Measurements from ENCODE around the gene OSBPL1A.

The OSBPL1A gene

DNA sequence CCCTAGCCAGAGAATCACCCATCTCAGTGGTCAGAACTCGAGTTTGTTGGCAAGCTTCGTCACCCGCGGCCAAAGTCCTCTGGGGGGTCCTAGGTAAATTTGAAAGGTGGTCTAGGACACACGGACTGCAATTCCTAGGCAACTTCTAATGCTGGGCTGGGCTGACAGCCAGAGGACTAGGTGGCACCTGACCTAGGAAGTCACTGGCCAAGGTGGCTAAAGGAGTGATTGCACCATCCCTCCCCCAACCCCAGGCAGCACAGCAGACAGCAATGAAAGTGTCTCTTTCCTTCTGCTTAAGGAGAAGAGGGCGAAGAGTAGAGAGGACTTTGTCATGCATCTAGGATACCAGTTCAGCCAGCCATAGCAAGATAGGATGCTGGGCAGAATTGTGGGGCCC, 147.9 kb downstream of the OSBPL1A start:
- CTCF ChIA-PET, result interaction anchor here (1.3 kb wide), 1 partner anchor 25 kb away, joined by 5 read pairs; no protein-coding TSS in a partner anchor
- POLR2A ChIA-PET, result no interaction called here
- H3K27ac ChIP-seq (ENCODE audit: insufficient read depth in 1 of 2, low read depth in 1 of 2, low read length in 2 of 2, poor library complexity in 1 of 2, severe bottlenecking in 2 of 2), result no peak overlapping the region
- DNase-seq, result no peak
- H3K27me3 ChIP-seq (replicated peaks in 2 of 5; ENCODE audit: control insufficient read depth in 4 of 5, insufficient read depth in 5 of 5, low read length in 4 of 5), result no peaks in the 10 kb centered on the region
- WGBS (ENCODE audit: insufficient coverage), result 100% methylated on average over 3 of the region's 6 CpGs
- H3K9me3 ChIP-seq (ENCODE audit: control extremely low read depth in 1 of 5, control insufficient read depth in 4 of 5, insufficient read depth in 2 of 5, low read depth in 1 of 5, low read length in 4 of 5), result no peaks in the 10 kb centered on the region
- no peaks in the 10 kb centered on the region for H3K4me1 ChIP-seq (ENCODE audit: control extremely low read depth in 1 of 4, control insufficient read depth in 4 of 4, insufficient read depth in 4 of 4, low read length in 3 of 4)
- H3K36me3 ChIP-seq (ENCODE audit: control insufficient read depth in 4 of 4, insufficient read depth in 4 of 4, low read length in 3 of 4), result peaks cover 0 to 22% (median 11%) of the 10 kb centered on the region in 4 experiments
- no peak overlapping the region for H3K4me3 ChIP-seq (ENCODE audit: control insufficient read depth in 1 of 7, extremely low read depth in 1 of 7, insufficient read depth in 4 of 7, low read depth in 2 of 7, low read length in 6 of 7)

DNA sequence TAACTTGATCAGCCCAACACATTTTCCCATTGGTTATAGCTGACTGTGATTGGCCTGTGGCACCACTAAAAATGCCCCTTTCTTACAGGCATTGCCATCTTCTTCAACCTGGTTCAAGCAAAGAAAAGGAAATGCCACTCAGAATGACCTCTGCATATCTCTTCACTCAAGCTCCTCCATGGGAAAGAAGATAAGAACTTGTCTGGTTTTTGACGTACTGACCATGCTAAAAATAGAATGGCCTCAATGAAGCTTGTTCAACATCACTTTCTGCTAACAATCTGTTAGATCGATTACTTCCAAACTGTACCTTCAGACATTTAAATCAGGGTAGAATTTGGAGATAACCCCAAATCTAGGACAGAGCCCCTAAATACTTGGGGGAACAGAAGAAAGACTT, 149.3 kb downstream of the OSBPL1A start:
- Histone ChIP-seq H3K4me3 (ENCODE audit: control insufficient read depth in 1 of 7, extremely low read depth in 1 of 7, insufficient read depth in 4 of 7, low read depth in 2 of 7, low read length in 6 of 7) (no peak overlapping the region), H3K27ac (ENCODE audit: insufficient read depth in 1 of 2, low read depth in 1 of 2, low read length in 2 of 2, poor library complexity in 1 of 2, severe bottlenecking in 2 of 2) (no peak overlapping the region)
- WGBS (ENCODE audit: insufficient coverage), result 92% methylated on average over 2 of the region's 2 CpGs

DNA sequence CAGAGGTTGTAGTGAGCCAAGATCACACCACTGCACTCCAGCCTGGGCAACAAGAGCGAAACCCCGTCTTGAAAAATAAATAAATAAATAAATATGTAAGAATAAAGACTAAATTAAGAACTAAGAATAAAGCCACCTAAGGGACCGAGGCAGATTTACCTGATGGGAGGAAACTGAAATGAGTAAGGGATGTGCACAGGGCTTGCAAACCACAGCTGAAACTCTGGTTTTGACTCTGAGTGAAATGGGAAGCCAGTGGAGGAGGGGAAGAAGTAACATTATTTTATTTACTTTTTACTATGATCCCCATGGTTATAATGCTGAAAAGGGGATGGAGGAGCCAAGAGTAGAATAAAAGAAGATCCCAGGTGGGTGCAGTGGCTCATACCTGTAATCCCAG, 151.5 kb downstream of the OSBPL1A start:
- POLR2A ChIA-PET, result no interaction called here
- peaks cover 0 to 20% (median 11%) of the 10 kb centered on the region in 4 experiments for H3K36me3 ChIP-seq (ENCODE audit: control insufficient read depth in 4 of 4, insufficient read depth in 4 of 4, low read length in 3 of 4)
- H3K9me3 ChIP-seq (ENCODE audit: control extremely low read depth in 1 of 5, control insufficient read depth in 4 of 5, insufficient read depth in 2 of 5, low read depth in 1 of 5, low read length in 4 of 5), result no peaks in the 10 kb centered on the region
- no peaks in the 10 kb centered on the region for H3K27me3 ChIP-seq (replicated peaks in 2 of 5; ENCODE audit: control insufficient read depth in 4 of 5, insufficient read depth in 5 of 5, low read length in 4 of 5)
- H3K4me3 ChIP-seq (ENCODE audit: control insufficient read depth in 1 of 7, extremely low read depth in 1 of 7, insufficient read depth in 4 of 7, low read depth in 2 of 7, low read length in 6 of 7), result no peak overlapping the region
- WGBS (ENCODE audit: insufficient coverage), result no CpG with 5 or more reads among the region's 3 CpGs
- CTCF ChIA-PET, result no interaction called here
- H3K27ac ChIP-seq (ENCODE audit: insufficient read depth in 1 of 2, low read depth in 1 of 2, low read length in 2 of 2, poor library complexity in 1 of 2, severe bottlenecking in 2 of 2), result no peak overlapping the region
- DNase-seq, result no peak
- no peaks in the 10 kb centered on the region for H3K4me1 ChIP-seq (ENCODE audit: control extremely low read depth in 1 of 4, control insufficient read depth in 4 of 4, insufficient read depth in 4 of 4, low read length in 3 of 4)

More for the DNA sequence above, 149.3 kb downstream of the OSBPL1A start:
- no peak for DNase-seq
- CTCF ChIA-PET, result no interaction called here
- Histone ChIP-seq H3K27me3 (replicated peaks in 2 of 5; ENCODE audit: control insufficient read depth in 4 of 5, insufficient read depth in 5 of 5, low read length in 4 of 5) (no peaks in the 10 kb centered on the region), H3K9me3 (ENCODE audit: control extremely low read depth in 1 of 5, control insufficient read depth in 4 of 5, insufficient read depth in 2 of 5, low read depth in 1 of 5, low read length in 4 of 5) (no peaks in the 10 kb centered on the region), H3K4me1 (ENCODE audit: control extremely low read depth in 1 of 4, control insufficient read depth in 4 of 4, insufficient read depth in 4 of 4, low read length in 3 of 4) (no peaks in the 10 kb centered on the region), H3K36me3 (ENCODE audit: control insufficient read depth in 4 of 4, insufficient read depth in 4 of 4, low read length in 3 of 4) (peaks cover 0 to 22% (median 14%) of the 10 kb centered on the region in 4 experiments)
- POLR2A ChIA-PET, result no interaction called here

- POLR2A ChIA-PET, result no interaction called here
- H3K9me3 ChIP-seq (ENCODE audit: control extremely low read depth in 1 of 5, control insufficient read depth in 4 of 5, insufficient read depth in 2 of 5, low read depth in 1 of 5, low read length in 4 of 5), result no peaks in the 10 kb centered on the region
- no peak overlapping the region for H3K4me3 ChIP-seq (ENCODE audit: control insufficient read depth in 1 of 7, extremely low read depth in 1 of 7, insufficient read depth in 4 of 7, low read depth in 2 of 7, low read length in 6 of 7)
- CTCF ChIA-PET, result no interaction called here
- H3K27ac ChIP-seq (ENCODE audit: insufficient read depth in 1 of 2, low read depth in 1 of 2, low read length in 2 of 2, poor library complexity in 1 of 2, severe bottlenecking in 2 of 2), result no peak overlapping the region
- no peak for DNase-seq
- no peaks in the 10 kb centered on the region for H3K27me3 ChIP-seq (replicated peaks in 2 of 5; ENCODE audit: control insufficient read depth in 4 of 5, insufficient read depth in 5 of 5, low read length in 4 of 5)
- WGBS (ENCODE audit: insufficient coverage), result 100% methylated on average over 4 of the region's 5 CpGs
- H3K4me1 ChIP-seq (ENCODE audit: control extremely low read depth in 1 of 4, control insufficient read depth in 4 of 4, insufficient read depth in 4 of 4, low read length in 3 of 4), result no peaks in the 10 kb centered on the region
- H3K36me3 ChIP-seq (ENCODE audit: control insufficient read depth in 4 of 4, insufficient read depth in 4 of 4, low read length in 3 of 4), result peaks cover 0 to 17% (median 5%) of the 10 kb centered on the region in 4 experiments
Observed at GRCh38 chr18:24244698-24245097, 152.9 kb downstream of the OSBPL1A start.

DNA sequence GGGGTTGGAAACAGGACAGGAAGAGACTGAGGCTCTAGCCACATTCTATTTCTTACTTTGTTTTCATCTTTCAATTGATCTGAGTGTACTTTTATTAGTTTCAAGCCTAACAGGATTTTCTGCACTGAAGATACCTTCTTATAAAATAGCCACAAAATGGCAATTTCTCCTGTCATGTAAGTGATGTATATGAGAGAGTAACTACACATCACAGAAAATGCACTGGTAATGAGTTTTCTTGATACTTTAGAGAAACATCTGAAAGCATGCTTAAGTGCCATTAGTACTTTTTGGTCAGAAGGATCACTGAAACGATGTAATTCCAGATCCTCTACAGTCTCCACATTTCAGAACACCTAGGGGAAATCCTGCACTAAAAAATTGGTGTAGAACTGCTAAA, 153.9 kb downstream of the OSBPL1A start:
- peaks cover 1 to 22% (median 7%) of the 10 kb centered on the region in 4 experiments for H3K36me3 ChIP-seq (ENCODE audit: control insufficient read depth in 4 of 4, insufficient read depth in 4 of 4, low read length in 3 of 4)
- H3K4me1 ChIP-seq (ENCODE audit: control extremely low read depth in 1 of 4, control insufficient read depth in 4 of 4, insufficient read depth in 4 of 4, low read length in 3 of 4), result no peaks in the 10 kb centered on the region
- ChIA-PET POLR2A (no interaction called here), CTCF (interaction anchor here (1.0 kb wide), 1 partner anchor 18 kb away, joined by 3 read pairs; no protein-coding TSS in a partner anchor)
- no CpG with 5 or more reads among the region's 1 CpG for WGBS (ENCODE audit: insufficient coverage)
- H3K27me3 ChIP-seq (replicated peaks in 2 of 5; ENCODE audit: control insufficient read depth in 4 of 5, insufficient read depth in 5 of 5, low read length in 4 of 5), result no peaks in the 10 kb centered on the region
- H3K9me3 ChIP-seq (ENCODE audit: control extremely low read depth in 1 of 5, control insufficient read depth in 4 of 5, insufficient read depth in 2 of 5, low read depth in 1 of 5, low read length in 4 of 5), result no peaks in the 10 kb centered on the region
- H3K4me3 ChIP-seq (ENCODE audit: control insufficient read depth in 1 of 7, extremely low read depth in 1 of 7, insufficient read depth in 4 of 7, low read depth in 2 of 7, low read length in 6 of 7), result no peak overlapping the region
- no peak for DNase-seq
- no peak overlapping the region for H3K27ac ChIP-seq (ENCODE audit: insufficient read depth in 1 of 2, low read depth in 1 of 2, low read length in 2 of 2, poor library complexity in 1 of 2, severe bottlenecking in 2 of 2)

GRCh38 chr18:24239341-24239740, 158.3 kb downstream of the OSBPL1A start:
- H3K27ac ChIP-seq (ENCODE audit: insufficient read depth in 1 of 2, low read depth in 1 of 2, low read length in 2 of 2, poor library complexity in 1 of 2, severe bottlenecking in 2 of 2), result no peak overlapping the region
- H3K36me3 ChIP-seq (ENCODE audit: control insufficient read depth in 4 of 4, insufficient read depth in 4 of 4, low read length in 3 of 4), result peaks cover 9 to 34% (median 22%) of the 10 kb centered on the region in 4 experiments
- H3K27me3 ChIP-seq (replicated peaks in 2 of 5; ENCODE audit: control insufficient read depth in 4 of 5, insufficient read depth in 5 of 5, low read length in 4 of 5), result no peaks in the 10 kb centered on the region
- 100% methylated on average over 1 of the region's 2 CpGs for WGBS (ENCODE audit: insufficient coverage)
- CTCF ChIA-PET, result no interaction called here
- no peaks in the 10 kb centered on the region for H3K9me3 ChIP-seq (ENCODE audit: control extremely low read depth in 1 of 5, control insufficient read depth in 4 of 5, insufficient read depth in 2 of 5, low read depth in 1 of 5, low read length in 4 of 5)
- POLR2A ChIA-PET, result no interaction called here
- no peak overlapping the region for H3K4me3 ChIP-seq (ENCODE audit: control insufficient read depth in 1 of 7, extremely low read depth in 1 of 7, insufficient read depth in 4 of 7, low read depth in 2 of 7, low read length in 6 of 7)
- no peaks in the 10 kb centered on the region for H3K4me1 ChIP-seq (ENCODE audit: control extremely low read depth in 1 of 4, control insufficient read depth in 4 of 4, insufficient read depth in 4 of 4, low read length in 3 of 4)
- no peak for DNase-seq

- 70% methylated on average over 4 of the region's 5 CpGs for WGBS (ENCODE audit: insufficient coverage)
Observed at GRCh38 chr18:24238387-24238786, 159.2 kb downstream of the OSBPL1A start.

More at GRCh38 chr18:24238387-24238786, 159.2 kb downstream of the OSBPL1A start:
- no peak for DNase-seq
- no peaks in the 10 kb centered on the region for H3K9me3 ChIP-seq (ENCODE audit: control extremely low read depth in 1 of 5, control insufficient read depth in 4 of 5, insufficient read depth in 2 of 5, low read depth in 1 of 5, low read length in 4 of 5)
- H3K4me3 ChIP-seq (ENCODE audit: control insufficient read depth in 1 of 7, extremely low read depth in 1 of 7, insufficient read depth in 4 of 7, low read depth in 2 of 7, low read length in 6 of 7), result no peak overlapping the region
- no peaks in the 10 kb centered on the region for H3K27me3 ChIP-seq (replicated peaks in 2 of 5; ENCODE audit: control insufficient read depth in 4 of 5, insufficient read depth in 5 of 5, low read length in 4 of 5)
- ChIA-PET CTCF (no interaction called here), POLR2A (no interaction called here)
- no peaks in the 10 kb centered on the region for H3K4me1 ChIP-seq (ENCODE audit: control extremely low read depth in 1 of 4, control insufficient read depth in 4 of 4, insufficient read depth in 4 of 4, low read length in 3 of 4)
- no peak overlapping the region for H3K27ac ChIP-seq (ENCODE audit: insufficient read depth in 1 of 2, low read depth in 1 of 2, low read length in 2 of 2, poor library complexity in 1 of 2, severe bottlenecking in 2 of 2)
- H3K36me3 ChIP-seq (ENCODE audit: control insufficient read depth in 4 of 4, insufficient read depth in 4 of 4, low read length in 3 of 4), result peaks cover 9 to 36% (median 22%) of the 10 kb centered on the region in 4 experiments
